HepG2 (cell line): ENCODE data around the gene CXCR4. TPM values are rescaled to one million over a fixed set of nuclear protein-coding genes. Genes with fewer than 3 reads are reported as not detected.

Experiments
- ATAC-seq: fragments of 200-7000 bp; cut with Tn5 transposase; 3 replicates; pipeline ENCODE4 v1.9.1; 2020; ENCODE audit warnings: mild to moderate bottlenecking, moderate library complexity
- BruUV-seq: library from RNA; stranded (reverse); fragments of 400-500 nt; replicated peaks from 2 replicates; lab custom pipeline; 2021; lab: Mats Ljungman, UMichigan
- CTCF ChIA-PET: fragments of 300-600 bp; formaldehyde crosslinking; extraction: SDS; loops from one replicate; lab custom pipeline; 2021; ENCODE audit warnings: low total read pairs, inconsistent platforms, low intra/inter-chr PET ratio; lab: Yijun Ruan, JAX
- POLR2A ChIA-PET: fragments of 350-600 bp; sonication (Branson Sonifier 250); formaldehyde crosslinking; loops from one replicate; lab custom pipeline; 2020; ENCODE audit warnings: antibody characterized with exemption, inconsistent platforms; lab: Yijun Ruan, JAX
- DNase-seq: peaks from one replicate; pipeline ENCODE4 v3.0.0-alpha.2; 2015; ENCODE audit warnings: low spot score
- FAIRE-seq: peaks from 3 replicates; lab custom pipeline; 2011; peaks lifted over from hg19 to GRCh38; lab: Jason Lieb, UNC
- H2AFZ ChIP-seq: one replicate; pipeline ENCODE4 v1.6.1; 2011; ENCODE audit warnings: low read length, inconsistent platforms
- H3K27ac ChIP-seq: fragments of 300-600 bp; 3 replicates; pipeline ENCODE4 v1.8.0; 2011; ENCODE audit warnings: mixed run types, mild to moderate bottlenecking, mixed read lengths, low read length, inconsistent platforms; ENCODE audit not compliant: insufficient read depth; ENCODE audit errors: extremely low read length
- H3K27me3 ChIP-seq, 2 experiments: fragments of 200-600 bp in 1 of 2; 2 replicates in 1 of 2; 3 replicates in 1 of 2; pipeline versions ENCODE4 v1.6.0 to v1.8.0; 2011; ENCODE audit warnings: low read length in 2 of 2, mild to moderate bottlenecking in 2 of 2, moderate library complexity in 2 of 2, inconsistent platforms in 1 of 2; ENCODE audit not compliant: insufficient read depth in 2 of 2, control insufficient read depth in 1 of 2
- H3K36me3 ChIP-seq, 2 experiments: fragments of 200-600 bp in 1 of 2; replicated peaks in 1 of 2; 2 replicates in 1 of 2; 3 replicates in 1 of 2; pipeline versions ENCODE4 v1.5.1 to v1.8.0; 2011; ENCODE audit warnings: low read length in 2 of 2, inconsistent platforms in 1 of 2; ENCODE audit not compliant: insufficient read depth in 2 of 2, control insufficient read depth in 1 of 2
- H3K4me1 ChIP-seq: 2 replicates; pipeline ENCODE4 v1.5.1; 2012; ENCODE audit warnings: low read length, inconsistent platforms; ENCODE audit not compliant: insufficient read depth
- H3K4me2 ChIP-seq: 2 replicates; pipeline ENCODE4 v1.6.0; 2011; ENCODE audit warnings: low read depth, low read length, inconsistent platforms
- H3K4me3 ChIP-seq, 3 experiments: fragments of 200-600 bp in 1 of 3; sonication (generic), shearing (Covaris generic) in 1 of 3; replicated peaks in 1 of 3; 2 replicates each; pipeline ENCODE4 v1.5.1; 2011 to 2016; ENCODE audit warnings: low read length in 3 of 3, inconsistent platforms in 2 of 3, low read depth in 2 of 3, mild to moderate bottlenecking in 2 of 3, control low read depth in 1 of 3, mixed read lengths in 1 of 3; ENCODE audit not compliant: insufficient read depth in 1 of 3
- H3K79me2 ChIP-seq: one replicate; pipeline ENCODE4 v1.6.1; 2011; ENCODE audit warnings: low read length, inconsistent platforms; ENCODE audit not compliant: insufficient read depth
- H3K9ac ChIP-seq: 2 replicates; pipeline ENCODE4 v1.6.0; 2011; ENCODE audit warnings: mild to moderate bottlenecking, low read depth, low read length, inconsistent platforms; ENCODE audit not compliant: insufficient read depth
- H3K9me3 ChIP-seq: 2 replicates; pipeline ENCODE4 v1.5.1; 2012; ENCODE audit warnings: mild to moderate bottlenecking, low read length
- H4K20me1 ChIP-seq: 2 replicates; pipeline ENCODE4 v1.6.0; 2011; ENCODE audit warnings: inconsistent platforms, mild to moderate bottlenecking, low read length, moderate library complexity; ENCODE audit not compliant: insufficient read depth
- CHCHD3 ChIP-seq: sonication (generic); formaldehyde crosslinking; IDR thresholded peaks from 2 replicates; pipeline ENCODE4 v1.8.0; 2022; ENCODE audit warnings: mild to moderate bottlenecking, missing genetic modification reagents, moderate library complexity
- GZF1 ChIP-seq: sonication (generic); formaldehyde crosslinking; IDR thresholded peaks from 2 replicates; pipeline ENCODE4 v1.5.1; 2020; ENCODE audit warnings: mild to moderate bottlenecking, missing genetic modification reagents
- NAIF1 ChIP-seq: sonication (generic); formaldehyde crosslinking; IDR thresholded peaks from 2 replicates; pipeline ENCODE4 v1.5.0; 2020; ENCODE audit warnings: mild to moderate bottlenecking, missing genetic modification reagents, borderline replicate concordance
- NBN ChIP-seq: fragments of 450-650 bp; conservative IDR thresholded peaks from 2 replicates; pipeline ENCODE4 v1.6.1; 2017
- PAX8 ChIP-seq: sonication (generic); formaldehyde crosslinking; IDR thresholded peaks from 2 replicates; pipeline ENCODE4 v1.8.0; 2022; ENCODE audit warnings: mild to moderate bottlenecking, missing genetic modification reagents, borderline replicate concordance
- RBM39 ChIP-seq: fragments of 200-400 bp; formaldehyde crosslinking; IDR thresholded peaks from one replicate; pipeline ENCODE4 v1.6.1; 2018; ENCODE audit warnings: antibody characterized with exemption, mild to moderate bottlenecking, low read depth, low read length; ENCODE audit not compliant: poor library complexity, severe bottlenecking
- TCF7 ChIP-seq: sonication (generic); IDR thresholded peaks from 2 replicates; pipeline ENCODE4 v1.6.1; 2016; ENCODE audit warnings: antibody characterized with exemption, low read depth
- ZBTB10 ChIP-seq: sonication (generic); formaldehyde crosslinking; IDR thresholded peaks from 2 replicates; pipeline ENCODE4 v1.4.0; 2020; ENCODE audit warnings: missing genetic modification reagents, borderline replicate concordance
- ZNF34 ChIP-seq: sonication (generic); formaldehyde crosslinking; IDR thresholded peaks from 2 replicates; pipeline ENCODE4 v1.4.0; 2020; ENCODE audit warnings: mild to moderate bottlenecking, missing genetic modification reagents, borderline replicate concordance
- ZNF598 ChIP-seq: sonication (generic); formaldehyde crosslinking; IDR thresholded peaks from 2 replicates; pipeline ENCODE4 v1.5.1; 2020; ENCODE audit warnings: mild to moderate bottlenecking, missing genetic modification reagents, borderline replicate concordance
- ZNF768 ChIP-seq: sonication (generic); formaldehyde crosslinking; IDR thresholded peaks from 2 replicates; pipeline ENCODE4 v1.4.0; 2020; ENCODE audit warnings: missing genetic modification reagents
- ZSCAN29 ChIP-seq: sonication (generic); formaldehyde crosslinking; conservative IDR thresholded peaks from 2 replicates; pipeline ENCODE4 v1.4.0; 2020; ENCODE audit warnings: mild to moderate bottlenecking, missing genetic modification reagents
- WGBS: methylation state at CpG from one replicate; pipeline ENCODE4 v1.1.6; 2017; ENCODE audit warnings: low lambda C conversion rate; 5-methylcytosine and 5-hydroxymethylcytosine counted together
- in situ Hi-C: cut with HindIII; loops from 2 replicates; pipeline ENCODE4 v1.10.0; 2017; ENCODE audit warnings: low pct_unique_long_range_greater_than_20kb; ENCODE audit not compliant: extremely low pct_ligation_motif_present
- intact Hi-C: fragments of 100-400 bp; cut with micrococcal nuclease; formaldehyde crosslinking; loops from one replicate; pipeline ENCODE4 v1.10.0; 2022; ENCODE audit not compliant: unreplicated experiment
- polyA plus RNA-seq, 8 experiments: library from polyadenylated mRNA; depleted of rRNA in 3 of 8; stranded (reverse) in 7 of 8; unstranded in 1 of 8; fragments of >200 nt; fragmentation: Illumina TruSeq in 4 of 8; extraction: Trizol in 4 of 8; gene quantifications; 2 replicates each; pipeline versions ENCODE4 v1.2.1 to v1.2.3, GENCODE V29; 2011 to 2016; ENCODE audit warnings: low read depth in 4 of 8, missing spikeins in 1 of 8, mixed read lengths in 1 of 8; ENCODE audit not compliant: insufficient read depth in 1 of 8
- total RNA-seq, 5 experiments: library from RNA; depleted of rRNA; stranded (reverse); fragments of >200 nt; fragmentation: Illumina TruSeq; extraction: Trizol; gene quantifications; 2 replicates each; pipeline ENCODE4 v1.2.3, GENCODE V29; 2016; ENCODE audit warnings: low read depth in 1 of 5

Gene CXCR4
- total and polyA plus RNA-seq, 2 of the 13 experiments (the other 11 are each of a cell fraction or from before 2014, with no cell fraction given) = 0.34 to 0.55 TPM

GRCh38 chr2:136164280-136164776 lies 46.4 kb upstream of the CXCR4 start (continued):
- no peak for TF ChIP-seq ZSCAN29 (CRISPR knock-in tag)
- TF ChIP-seq RBM39 = no peak
- TF ChIP-seq GZF1 = no peak
- TF ChIP-seq CHCHD3 (CRISPR knock-in tag) = no peak
- no peak for TF ChIP-seq ZNF598 (CRISPR knock-in tag)
- no peak for TF ChIP-seq TCF7
- TF ChIP-seq ZNF768 (CRISPR knock-in tag) = no peak
- TF ChIP-seq ZBTB10 (CRISPR knock-in tag) = no peak

DNA sequence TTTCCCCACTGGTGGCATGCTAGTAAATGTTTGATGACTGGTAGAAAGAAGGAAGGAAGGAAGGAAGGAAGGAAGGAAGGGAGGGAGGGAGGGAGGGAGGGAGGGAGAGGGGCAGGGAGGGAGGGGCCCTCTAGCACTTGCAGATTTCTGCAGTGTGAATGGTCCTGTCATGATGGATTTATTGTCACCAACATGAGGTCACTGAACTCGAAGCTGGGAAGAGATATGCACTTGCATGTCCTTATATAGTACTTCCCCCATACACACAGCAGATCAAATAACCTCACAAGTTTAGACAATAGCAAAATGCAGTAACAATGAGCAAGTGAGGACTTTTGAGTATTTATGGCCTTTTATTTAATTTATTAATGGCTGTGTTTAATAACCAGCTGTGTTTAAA lies 44.5 kb upstream of the CXCR4 start:
- intact Hi-C loops = no loop called here
- no peaks in the 10 kb centered on the region for H3K9me3 ChIP-seq
- TF ChIP-seq ZNF34 (CRISPR knock-in tag) (no peak), PAX8 (no peak), NAIF1 (CRISPR knock-in tag) (no peak), NBN (no peak)
- TF ChIP-seq, all 625 proteins: peak for 0
- ChIA-PET POLR2A (no interaction called here), CTCF (no interaction called here)
- no peak overlapping the region for H3K4me3 ChIP-seq
- 0 out of 5 replicates have a peak, but pooled peaks cover 0 to 9% of the 10 kb centered on the region in 2 experiments for H3K27me3 ChIP-seq
- H4K20me1 ChIP-seq = no peaks in the 10 kb centered on the region
- no peak for ATAC-seq
- WGBS = 0% methylated on average over 1 of the region's 1 CpG
- no peak overlapping the region for H3K9ac ChIP-seq
- no peak overlapping the region for H2AFZ ChIP-seq
- H3K4me2 ChIP-seq = no peak overlapping the region
- no peaks in the 10 kb centered on the region for H3K36me3 ChIP-seq
- no peaks in the 10 kb centered on the region for H3K4me1 ChIP-seq
- no TSS peak for BruUV-seq
- DNase-seq = no peak
- in situ Hi-C loops = no loop called here
- H3K27ac ChIP-seq = no peak overlapping the region
- H3K79me2 ChIP-seq = no peaks in the 10 kb centered on the region
- FAIRE-seq = no peak
